ENCODE measurements around the gene HOXA6.

Gene HOXA6

GRCh38 chr7:27189295-27189996 is 41.9 kb upstream of the HOXA6 start:
- Histone ChIP-seq H3K9me3 (replicated peaks; ENCODE audit: low read length) (no peaks in the 10 kb centered on the region), H3K27me3 (ENCODE audit: control insufficient read depth, insufficient read depth, low read length) (no peaks in the 10 kb centered on the region), H3K36me3 (ENCODE audit: insufficient read depth, low read length) (no peaks in the 10 kb centered on the region), H3K4me1 (ENCODE audit: control insufficient read depth, insufficient read depth, low read length) (peaks cover 82% of the 10 kb centered on the region), H3K4me2 (ENCODE audit: low read length) (peak overlapping the region; percentile 98), H3K9ac (ENCODE audit: low read depth, low read length) (peak overlapping the region; percentile 89), H3K4me3 (ENCODE audit: low read length) (peak overlapping the region; percentile 83)

GRCh38 chr7:27188386-27189294 is 41.1 kb upstream of the HOXA6 start:
- Histone ChIP-seq H3K4me1 (ENCODE audit: control insufficient read depth, insufficient read depth, low read length) (peaks cover 78% of the 10 kb centered on the region), H3K27me3 (ENCODE audit: control insufficient read depth, insufficient read depth, low read length) (no peaks in the 10 kb centered on the region), H3K36me3 (ENCODE audit: insufficient read depth, low read length) (no peaks in the 10 kb centered on the region), H3K9me3 (replicated peaks; ENCODE audit: low read length) (no peaks in the 10 kb centered on the region), H3K4me2 (ENCODE audit: low read length) (peak overlapping the region; percentile 98), H3K9ac (ENCODE audit: low read depth, low read length) (peak overlapping the region; percentile 89), H3K4me3 (ENCODE audit: low read length) (peak overlapping the region; percentile 83)

- Histone ChIP-seq H3K4me3 (ENCODE audit: low read length) (peak overlapping the region; percentile 83), H3K36me3 (ENCODE audit: insufficient read depth, low read length) (peaks cover 1% of the 10 kb centered on the region), H3K4me2 (ENCODE audit: low read length) (peak overlapping the region; percentile 98), H3K9ac (ENCODE audit: low read depth, low read length) (peak overlapping the region; percentile 89), H3K4me1 (ENCODE audit: control insufficient read depth, insufficient read depth, low read length) (peaks cover 72% of the 10 kb centered on the region), H3K27me3 (ENCODE audit: control insufficient read depth, insufficient read depth, low read length) (no peaks in the 10 kb centered on the region), H3K9me3 (replicated peaks; ENCODE audit: low read length) (no peaks in the 10 kb centered on the region)
These were observed 40.2 kb upstream of the HOXA6 start for GRCh38 chr7:27187475-27188385.

- Histone ChIP-seq H3K36me3 (ENCODE audit: insufficient read depth, low read length) (peaks cover 7% of the 10 kb centered on the region), H3K9me3 (replicated peaks; ENCODE audit: low read length) (no peaks in the 10 kb centered on the region), H3K4me2 (ENCODE audit: low read length) (peak overlapping the region; percentile 98), H3K4me3 (ENCODE audit: low read length) (peak overlapping the region; percentile 83), H3K4me1 (ENCODE audit: control insufficient read depth, insufficient read depth, low read length) (peaks cover 72% of the 10 kb centered on the region), H3K27me3 (ENCODE audit: control insufficient read depth, insufficient read depth, low read length) (no peaks in the 10 kb centered on the region), H3K9ac (ENCODE audit: low read depth, low read length) (peak overlapping the region; percentile 89)
These were observed 39.3 kb upstream of the HOXA6 start for GRCh38 chr7:27186668-27187474.

GRCh38 chr7:27185854-27186667 is 38.5 kb upstream of the HOXA6 start:
- peak overlapping the region; percentile 89 for H3K9ac ChIP-seq (ENCODE audit: low read depth, low read length)
- peak overlapping the region; percentile 98 for H3K4me2 ChIP-seq (ENCODE audit: low read length)
- H3K4me1 ChIP-seq (ENCODE audit: control insufficient read depth, insufficient read depth, low read length), result peaks cover 72% of the 10 kb centered on the region
- H3K36me3 ChIP-seq (ENCODE audit: insufficient read depth, low read length), result peaks cover 9% of the 10 kb centered on the region
- no peaks in the 10 kb centered on the region for H3K27me3 ChIP-seq (ENCODE audit: control insufficient read depth, insufficient read depth, low read length)
- peak overlapping the region; percentile 83 for H3K4me3 ChIP-seq (ENCODE audit: low read length)
- no peaks in the 10 kb centered on the region for H3K9me3 ChIP-seq (replicated peaks; ENCODE audit: low read length)

GRCh38 chr7:27185013-27185853 is 37.7 kb upstream of the HOXA6 start, which contains the start of gene HOXA11:
Gene HOXA11, minus strand, starts transcription at chr7:27185232. Its CDS starts 88 bp downstream, at chr7:27185144.
- Histone ChIP-seq H3K4me1 (ENCODE audit: control insufficient read depth, insufficient read depth, low read length) (peaks cover 72% of the 10 kb centered on the region), H3K4me2 (ENCODE audit: low read length) (peak within 1 kb of the TSS; percentile 98), H3K36me3 (ENCODE audit: insufficient read depth, low read length) (peaks cover 9% of the 10 kb centered on the region), H3K4me3 (ENCODE audit: low read length) (peak within 1 kb of the TSS; percentile 83), H3K27me3 (ENCODE audit: control insufficient read depth, insufficient read depth, low read length) (no peaks in the 10 kb centered on the region), H3K9me3 (replicated peaks; ENCODE audit: low read length) (no peaks in the 10 kb centered on the region), H3K9ac (ENCODE audit: low read depth, low read length) (peak within 1 kb of the TSS; percentile 89)

GRCh38 chr7:27184337-27185012 is 36.9 kb upstream of the HOXA6 start:
- peak overlapping the region; percentile 98 for H3K4me2 ChIP-seq (ENCODE audit: low read length)
- peaks cover 9% of the 10 kb centered on the region for H3K36me3 ChIP-seq (ENCODE audit: insufficient read depth, low read length)
- H3K9ac ChIP-seq (ENCODE audit: low read depth, low read length), result peak overlapping the region; percentile 89
- peaks cover 68% of the 10 kb centered on the region for H3K4me1 ChIP-seq (ENCODE audit: control insufficient read depth, insufficient read depth, low read length)
- peak overlapping the region; percentile 83 for H3K4me3 ChIP-seq (ENCODE audit: low read length)
- H3K9me3 ChIP-seq (replicated peaks; ENCODE audit: low read length), result no peaks in the 10 kb centered on the region
- no peaks in the 10 kb centered on the region for H3K27me3 ChIP-seq (ENCODE audit: control insufficient read depth, insufficient read depth, low read length)

- Histone ChIP-seq H3K4me3 (ENCODE audit: low read length) (peak overlapping the region; percentile 83), H3K36me3 (ENCODE audit: insufficient read depth, low read length) (peaks cover 9% of the 10 kb centered on the region), H3K9me3 (replicated peaks; ENCODE audit: low read length) (no peaks in the 10 kb centered on the region), H3K4me1 (ENCODE audit: control insufficient read depth, insufficient read depth, low read length) (peaks cover 62% of the 10 kb centered on the region), H3K4me2 (ENCODE audit: low read length) (peak overlapping the region; percentile 98), H3K27me3 (ENCODE audit: control insufficient read depth, insufficient read depth, low read length) (no peaks in the 10 kb centered on the region), H3K9ac (ENCODE audit: low read depth, low read length) (peak overlapping the region; percentile 89)
These were observed 36.2 kb upstream of the HOXA6 start for GRCh38 chr7:27183682-27184336.
